GM10266 (cell line): ENCODE data around the gene ABHD17B.

Source experiments
- DNase-seq: peaks from one replicate; pipeline ENCODE4 v3.0.0; 2012; ENCODE audit errors: extremely low spot score
- TF ChIP-seq, protein P1 (sequence below): IDR thresholded peaks from 2 replicates; pipeline ENCODE4 v1.5.1; 2012; ENCODE audit warnings: mild to moderate bottlenecking, low read depth; ENCODE audit not compliant: control insufficient read depth, insufficient read depth; ENCODE audit errors: missing control alignments

ABHD17B gene

GRCh38 chr9:71835596-71835995, 75.4 kb downstream of the ABHD17B start:
- no peak for DNase-seq
- TF ChIP-seq, protein P1, sequence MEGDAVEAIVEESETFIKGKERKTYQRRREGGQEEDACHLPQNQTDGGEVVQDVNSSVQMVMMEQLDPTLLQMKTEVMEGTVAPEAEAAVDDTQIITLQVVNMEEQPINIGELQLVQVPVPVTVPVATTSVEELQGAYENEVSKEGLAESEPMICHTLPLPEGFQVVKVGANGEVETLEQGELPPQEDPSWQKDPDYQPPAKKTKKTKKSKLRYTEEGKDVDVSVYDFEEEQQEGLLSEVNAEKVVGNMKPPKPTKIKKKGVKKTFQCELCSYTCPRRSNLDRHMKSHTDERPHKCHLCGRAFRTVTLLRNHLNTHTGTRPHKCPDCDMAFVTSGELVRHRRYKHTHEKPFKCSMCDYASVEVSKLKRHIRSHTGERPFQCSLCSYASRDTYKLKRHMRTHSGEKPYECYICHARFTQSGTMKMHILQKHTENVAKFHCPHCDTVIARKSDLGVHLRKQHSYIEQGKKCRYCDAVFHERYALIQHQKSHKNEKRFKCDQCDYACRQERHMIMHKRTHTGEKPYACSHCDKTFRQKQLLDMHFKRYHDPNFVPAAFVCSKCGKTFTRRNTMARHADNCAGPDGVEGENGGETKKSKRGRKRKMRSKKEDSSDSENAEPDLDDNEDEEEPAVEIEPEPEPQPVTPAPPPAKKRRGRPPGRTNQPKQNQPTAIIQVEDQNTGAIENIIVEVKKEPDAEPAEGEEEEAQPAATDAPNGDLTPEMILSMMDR = no peak

GRCh38 chr9:71830929-71831328, 80.1 kb downstream of the ABHD17B start:
- TF ChIP-seq, protein P1 = no peak

GRCh38 chr9:71830153-71830552, 80.8 kb downstream of the ABHD17B start:
- TF ChIP-seq, protein P1 = no peak
- no peak for DNase-seq

More at GRCh38 chr9:71830929-71831328, 80.1 kb downstream of the ABHD17B start:
- no peak for DNase-seq

GRCh38 chr9:71826279-71826678, 84.7 kb downstream of the ABHD17B start:
- TF ChIP-seq, protein P1 = no peak
- DNase-seq = no peak

- no peak for DNase-seq
- TF ChIP-seq, protein P1 = no peak
Observed at GRCh38 chr9:71824257-71824656, 86.7 kb downstream of the ABHD17B start.

GRCh38 chr9:71822935-71823334, 88.1 kb downstream of the ABHD17B start:
- DNase-seq = no peak
- TF ChIP-seq, protein P1 = no peak

GRCh38 chr9:71822456-71822855, 88.5 kb downstream of the ABHD17B start:
- TF ChIP-seq, protein P1 = no peak
- no peak for DNase-seq
